ENCODE data around the gene LYRM4.

The LYRM4 gene

DNA sequence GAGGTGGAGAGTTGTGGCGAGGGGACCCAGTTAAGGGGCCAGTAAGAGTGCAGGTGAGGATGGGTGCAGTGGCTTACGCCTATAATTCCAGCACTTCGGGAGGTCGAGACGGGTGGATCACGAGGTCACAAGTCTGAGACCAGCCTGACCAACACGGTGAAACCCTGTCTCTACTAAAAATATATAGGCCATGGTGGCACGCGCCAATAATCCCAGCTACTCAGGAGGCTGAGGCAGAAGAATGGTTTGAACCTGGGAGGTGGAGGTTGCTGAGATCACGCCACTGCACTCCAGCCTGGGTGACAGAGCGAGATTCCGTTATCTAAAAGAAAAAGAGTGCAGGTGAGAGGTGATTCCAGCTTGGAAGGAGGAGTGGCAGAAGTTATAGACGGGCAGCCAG is 147.7 kb downstream of the LYRM4 start:
- DNase-seq, result no peak

DNA sequence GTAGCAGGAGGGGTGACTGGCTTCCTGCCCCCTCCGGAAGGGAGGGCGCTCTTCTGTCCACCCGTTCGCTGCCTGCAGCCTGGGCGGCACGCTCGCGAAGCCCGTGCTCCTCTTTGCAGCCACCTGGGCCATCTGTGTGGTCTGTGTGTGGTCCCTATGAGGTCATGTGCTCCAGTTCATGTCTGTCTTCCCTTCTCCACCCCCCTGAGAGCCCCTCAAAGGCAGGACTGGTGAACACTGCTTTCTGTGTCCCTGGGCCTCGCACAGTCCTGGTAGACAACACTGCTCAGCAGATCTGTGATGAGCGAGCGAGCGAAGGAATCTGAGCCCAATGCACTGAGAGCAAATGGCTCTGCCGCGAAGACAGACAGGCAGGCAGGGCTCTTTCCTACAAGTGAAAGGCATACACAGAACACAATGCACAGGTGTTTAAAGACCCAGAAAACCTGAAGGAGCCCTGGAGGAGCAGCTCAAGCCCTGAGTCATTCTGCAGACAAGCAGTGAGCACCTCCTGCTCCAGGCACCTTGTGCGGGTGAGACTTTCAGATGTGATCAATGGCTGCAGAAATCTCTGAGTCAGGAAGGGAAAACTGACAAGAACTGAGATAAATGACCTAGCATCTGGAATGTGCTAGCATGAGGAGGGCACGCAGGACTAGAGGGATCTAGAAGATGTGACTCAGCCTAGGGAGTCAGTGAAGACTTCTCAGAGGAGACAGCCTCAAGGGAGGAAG is 148.5 kb downstream of the LYRM4 start:
- DNase-seq, result no peak

DNA sequence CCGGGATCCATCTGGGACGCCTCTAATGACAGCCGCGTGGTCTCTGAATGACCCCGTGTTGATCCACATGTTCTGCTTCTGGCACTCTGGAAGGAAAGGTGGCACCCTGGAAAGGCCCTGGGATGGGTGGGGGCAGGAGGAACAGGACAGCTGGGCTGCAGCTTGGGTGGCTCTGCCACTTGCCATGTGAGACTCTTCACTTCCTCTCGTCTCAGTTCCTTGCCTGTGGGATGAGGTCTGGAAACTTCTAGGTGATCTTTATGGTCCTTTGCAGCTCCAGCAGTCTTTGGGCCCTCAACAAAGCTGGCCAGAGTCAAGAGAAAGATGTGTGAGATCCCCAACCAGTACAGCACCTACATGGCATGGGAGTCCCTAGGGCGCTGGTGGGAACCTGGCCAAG is 149.1 kb downstream of the LYRM4 start:
- DNase-seq, result no peak

GRCh38 chr6:5110246-5110645 is 150.5 kb downstream of the LYRM4 start:
- no peak for DNase-seq

DNA sequence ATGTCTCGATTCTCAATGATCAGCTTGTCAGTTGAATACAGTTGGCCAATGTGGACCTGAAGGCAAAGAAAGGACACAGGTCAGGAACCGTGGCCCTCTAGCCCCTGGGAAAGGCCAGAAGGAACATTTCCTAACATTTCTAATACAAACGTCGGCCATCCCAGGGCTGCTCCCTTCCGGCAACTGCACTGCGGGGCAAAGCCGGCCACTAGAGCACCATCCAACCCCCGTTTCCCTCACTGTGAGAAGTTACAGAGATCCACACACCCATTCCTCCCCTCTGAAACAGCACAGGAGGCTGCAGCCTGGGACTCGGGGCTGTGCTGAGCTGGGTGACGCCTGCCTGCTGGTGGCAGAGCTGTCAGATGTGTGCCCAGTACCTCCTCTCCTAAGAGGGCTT is 151.3 kb downstream of the LYRM4 start:
- no peak for DNase-seq

DNA sequence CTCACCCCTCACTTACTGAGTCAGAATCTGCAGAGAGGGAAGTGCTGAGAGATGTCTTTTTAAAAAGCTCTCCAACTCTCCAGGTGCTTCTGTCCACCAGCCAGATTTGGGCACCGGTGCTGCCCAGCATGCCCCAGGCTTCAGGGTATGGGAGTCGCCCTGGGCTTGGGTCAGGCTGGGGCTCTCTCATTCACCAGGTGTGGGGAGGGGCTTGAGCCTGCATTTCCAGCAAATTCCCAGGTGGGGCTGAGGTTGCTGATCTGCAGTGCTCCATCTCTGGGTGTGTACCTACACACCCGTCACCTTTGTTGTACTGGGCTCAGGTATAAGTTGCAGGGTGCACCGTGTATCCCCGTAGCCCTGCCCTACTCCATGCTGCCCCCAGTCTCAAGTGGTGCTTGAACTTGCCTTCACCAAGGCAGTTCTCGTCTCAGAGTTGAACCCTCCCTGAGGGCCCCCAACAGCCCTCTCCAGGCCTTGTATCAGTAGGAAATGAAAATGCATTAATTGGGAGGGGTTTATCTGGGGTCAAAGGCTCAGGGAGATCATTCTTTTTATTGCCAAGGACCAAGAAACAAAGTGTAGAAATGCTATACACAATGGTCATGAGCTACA is 152.1 kb downstream of the LYRM4 start:
- no peak for DNase-seq

- DNase-seq, result no peak
Observed at GRCh38 chr6:5108068-5108467, 152.7 kb downstream of the LYRM4 start.

DNA sequence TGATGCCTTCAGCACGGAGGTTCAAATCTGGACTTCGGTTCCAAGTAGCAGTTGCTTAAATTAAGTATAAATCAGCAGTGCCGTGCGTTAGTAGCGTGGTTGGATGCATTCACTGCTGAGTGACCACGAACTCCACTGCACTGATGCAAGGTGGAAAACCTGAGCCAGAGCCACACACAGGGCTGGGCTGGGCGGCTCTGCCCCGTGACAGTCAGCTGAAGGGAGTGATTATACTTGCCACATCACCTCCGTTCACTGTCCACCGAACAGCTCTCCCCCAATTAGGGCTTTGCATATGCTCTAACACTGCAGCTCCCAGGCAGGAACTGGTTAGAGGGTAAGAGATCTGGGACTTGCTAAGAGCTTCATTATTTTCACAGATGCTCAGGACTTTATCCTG is 153.4 kb downstream of the LYRM4 start:
- DNase-seq, result no peak

DNA sequence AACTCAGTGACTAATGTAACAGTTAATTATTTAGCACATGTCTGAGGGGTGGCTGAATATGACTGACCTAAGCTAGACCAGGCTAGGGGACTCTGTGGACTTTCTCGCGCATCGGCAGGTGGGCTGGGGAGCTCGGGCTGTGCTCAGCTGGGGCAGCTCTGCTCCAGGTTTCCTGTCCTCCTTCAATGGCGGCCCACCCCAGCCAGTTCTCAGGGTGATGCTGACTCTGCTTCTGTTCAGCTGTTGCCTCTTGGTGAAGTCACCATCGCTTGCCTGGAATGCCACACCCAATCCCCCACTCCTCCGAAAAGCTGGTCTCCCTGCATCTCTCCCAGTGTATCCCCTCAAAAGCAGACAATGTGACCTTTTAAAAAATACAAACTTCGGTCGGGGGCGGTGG is 155.6 kb downstream of the LYRM4 start:
- no peak for DNase-seq

DNA sequence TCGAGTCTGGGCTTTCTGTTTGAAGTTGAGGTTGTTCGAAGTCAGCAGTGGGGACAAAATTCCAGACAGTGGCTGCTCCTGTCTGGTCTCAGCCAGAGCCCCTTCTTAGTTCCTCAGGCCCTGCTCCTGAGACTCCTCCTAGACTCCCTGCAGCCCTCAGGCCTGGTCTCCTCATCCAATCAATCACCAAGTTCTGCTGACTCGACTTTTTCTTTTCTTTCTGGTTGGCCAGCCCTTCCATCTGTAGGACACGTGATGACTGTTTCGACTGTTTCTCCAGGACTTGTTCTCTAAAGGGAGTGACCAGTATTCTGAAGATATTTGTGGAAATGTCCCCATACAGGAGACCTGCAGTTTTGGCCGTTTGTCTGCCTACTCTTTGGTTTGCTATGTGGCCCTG is 156.1 kb downstream of the LYRM4 start:
- no peak for DNase-seq

- no peak for DNase-seq
Observed at GRCh38 chr6:5103250-5103649, 157.5 kb downstream of the LYRM4 start.

DNA sequence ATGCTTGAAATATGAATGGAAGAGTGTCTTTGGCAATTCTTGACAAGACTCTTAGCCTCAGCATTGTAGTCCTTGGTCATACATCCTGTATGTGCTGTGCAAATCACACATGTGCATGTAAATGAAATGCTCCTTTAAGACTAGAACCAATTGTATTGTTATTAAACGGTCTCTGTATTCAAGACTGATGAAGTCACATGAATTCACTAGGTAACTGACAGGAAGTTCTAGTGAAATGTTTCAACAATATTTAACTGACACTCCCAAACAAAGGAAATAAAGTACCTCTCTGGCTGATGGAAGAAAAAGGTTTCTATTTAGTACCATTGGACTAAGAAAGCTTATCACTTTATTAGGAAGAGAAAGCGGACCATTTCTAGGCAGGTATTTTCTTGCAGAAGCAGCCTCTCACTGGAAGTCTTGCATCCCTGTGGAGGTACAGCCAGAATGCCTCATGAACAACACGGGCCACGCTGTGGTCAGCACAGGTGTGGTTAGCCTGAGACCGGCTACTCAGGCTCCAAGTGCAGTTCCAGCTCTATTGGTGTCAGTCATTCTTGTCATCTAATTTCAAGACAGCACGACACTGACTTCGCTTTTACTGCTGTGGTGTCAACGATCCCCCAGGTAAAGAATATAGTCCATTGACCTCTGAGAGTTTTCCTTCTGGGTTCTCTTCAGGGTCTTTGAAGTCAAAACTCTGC is 158.3 kb downstream of the LYRM4 start:
- no peak for DNase-seq

- no peak for DNase-seq
Observed at GRCh38 chr6:5100806-5101205, 159.9 kb downstream of the LYRM4 start.

DNA sequence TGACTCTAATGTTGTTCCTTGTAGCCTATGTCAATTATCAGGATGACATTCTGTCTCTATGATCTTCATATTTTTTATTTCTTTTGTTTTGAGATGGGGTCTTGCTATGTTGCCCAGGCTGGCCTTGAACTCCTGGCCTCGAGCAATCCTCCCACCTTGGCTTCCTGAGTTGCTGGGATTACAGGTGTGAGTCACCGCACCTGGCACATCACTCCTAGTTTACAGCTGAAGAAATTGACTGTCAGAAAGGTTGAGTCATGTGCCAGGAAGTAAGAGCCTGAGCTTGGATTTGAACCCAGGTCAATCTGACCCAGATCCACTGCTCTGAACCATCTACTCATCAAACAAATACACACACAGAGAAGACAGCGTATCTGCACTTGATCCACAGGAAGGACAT is 161.2 kb downstream of the LYRM4 start:
- no peak for DNase-seq

DNA sequence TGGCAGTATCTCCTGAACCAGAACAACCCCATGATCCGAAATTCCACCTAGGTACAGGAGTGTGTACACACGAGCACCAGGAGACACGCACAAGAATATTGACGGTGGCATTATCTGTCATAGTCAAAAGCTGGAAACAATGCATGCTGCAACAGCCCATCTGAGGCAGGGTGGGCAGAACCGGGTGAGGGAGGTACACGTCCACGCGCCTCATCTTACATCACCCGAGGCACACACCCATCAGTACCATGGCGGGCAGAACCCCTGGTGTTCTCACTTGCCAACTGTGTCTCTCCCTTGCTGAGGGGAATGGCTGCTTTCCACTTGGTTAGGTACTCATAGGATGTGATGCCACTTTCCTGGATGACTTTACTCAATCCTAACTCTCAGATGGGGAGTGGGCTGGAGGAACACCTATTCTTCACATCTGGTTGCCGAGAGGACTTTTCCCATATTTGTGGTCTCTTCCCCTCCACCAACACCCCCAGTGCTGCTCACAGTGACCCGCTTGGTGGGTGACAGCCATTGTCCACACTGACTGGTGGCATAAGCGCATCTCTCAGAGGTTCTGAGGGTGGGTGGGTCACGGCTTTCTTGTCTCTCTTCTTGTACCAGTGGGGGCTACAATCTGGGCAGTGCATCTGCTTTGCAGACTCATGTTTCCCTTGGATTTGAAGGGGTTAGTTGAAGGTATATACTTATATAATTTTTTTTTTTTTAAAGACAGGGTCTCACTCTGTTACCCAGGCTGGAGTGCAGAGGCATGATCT is 162.1 kb downstream of the LYRM4 start:
- DNase-seq, result no peak

GRCh38 chr6:5096482-5096881 is 164.3 kb downstream of the LYRM4 start:
- DNase-seq, result no peak

- no peak for DNase-seq
Observed at GRCh38 chr6:5095236-5095635, 165.5 kb downstream of the LYRM4 start.

- no peak for DNase-seq
Observed at GRCh38 chr6:5094327-5094726, 166.4 kb downstream of the LYRM4 start.

GRCh38 chr6:5093231-5094015 is 167.3 kb downstream of the LYRM4 start:
- no peak for DNase-seq

DNA sequence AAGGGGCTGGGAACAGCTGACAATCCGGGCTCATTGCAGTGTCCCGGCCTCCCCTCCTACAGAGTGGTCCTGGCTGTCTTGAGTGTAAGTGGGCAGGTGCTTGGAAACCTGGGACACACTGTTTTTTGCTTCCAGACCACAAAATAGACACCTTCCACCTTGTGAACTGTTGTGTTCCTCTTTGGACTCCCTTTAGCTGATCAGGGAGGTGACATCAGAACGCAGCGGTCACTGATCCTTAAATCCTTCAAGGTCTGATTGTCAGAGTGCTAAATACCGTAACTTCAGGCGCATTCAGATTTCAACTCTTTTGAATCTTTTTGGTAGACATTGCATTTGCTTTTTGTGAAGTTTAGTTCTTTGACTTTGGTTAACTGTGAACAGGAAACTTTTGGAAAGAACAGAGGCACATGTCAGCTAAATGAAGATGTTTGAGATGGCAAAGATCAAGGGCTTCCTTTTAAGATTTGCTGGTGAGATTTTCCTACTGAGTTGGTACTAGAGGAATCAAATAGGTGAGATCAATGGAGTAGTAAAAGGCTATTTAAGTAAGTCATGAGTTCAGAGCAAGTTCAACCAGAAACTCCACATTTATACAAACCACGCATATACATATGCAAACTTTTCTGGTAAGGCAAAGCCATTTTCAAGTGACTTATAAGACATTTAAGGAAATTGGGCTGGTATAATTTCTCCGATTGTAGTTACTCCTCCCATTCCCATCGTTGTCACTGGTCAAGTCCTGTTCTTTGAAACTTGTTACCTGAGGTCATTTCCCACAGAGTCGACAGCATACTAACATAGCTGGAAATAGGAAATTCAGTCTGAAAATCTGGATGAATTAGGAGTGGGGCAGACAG is 169.3 kb downstream of the LYRM4 start:
- no peak for DNase-seq

DNA sequence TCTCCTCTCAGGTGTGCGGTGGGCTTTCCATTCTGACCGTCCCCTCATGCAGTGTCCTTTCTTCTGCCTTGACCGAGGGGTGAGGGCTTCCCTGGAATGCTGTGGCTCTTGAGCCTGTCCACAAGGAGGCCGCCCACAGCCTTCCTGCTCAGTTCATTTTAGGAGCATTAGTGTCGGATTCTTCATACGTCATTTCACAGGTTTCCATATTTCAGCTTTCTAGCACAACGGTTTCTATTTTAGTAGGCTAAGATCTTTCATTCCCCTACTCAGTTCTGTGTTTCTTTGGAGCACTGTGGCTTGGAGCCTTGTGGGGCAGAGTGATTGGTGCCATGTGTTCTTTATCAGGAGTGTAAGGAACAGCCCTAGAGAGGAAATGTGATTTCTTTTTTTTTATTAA is 170.1 kb downstream of the LYRM4 start:
- no peak for DNase-seq

Data from COR-L47 (cell line).